ENCODE measurements around the gene SP1. TPM values are rescaled to one million over a fixed set of nuclear protein-coding genes. Genes with fewer than 3 reads are reported as not detected.
"Not testable (repeated sequence)": the region's sequence is repeated elsewhere in the genome, so short reads cannot be mapped to it uniquely, and the experiment has no call there.

Gene SP1
- polyA plus RNA-seq (2014; cell fraction: cytosol; rRNA removed): 28.3 and 37.7 TPM in 2 replicates
- polyA plus RNA-seq (2014; cell fraction: nucleus; rRNA removed): 20.2 and 29.3 TPM in 2 replicates

DNA sequence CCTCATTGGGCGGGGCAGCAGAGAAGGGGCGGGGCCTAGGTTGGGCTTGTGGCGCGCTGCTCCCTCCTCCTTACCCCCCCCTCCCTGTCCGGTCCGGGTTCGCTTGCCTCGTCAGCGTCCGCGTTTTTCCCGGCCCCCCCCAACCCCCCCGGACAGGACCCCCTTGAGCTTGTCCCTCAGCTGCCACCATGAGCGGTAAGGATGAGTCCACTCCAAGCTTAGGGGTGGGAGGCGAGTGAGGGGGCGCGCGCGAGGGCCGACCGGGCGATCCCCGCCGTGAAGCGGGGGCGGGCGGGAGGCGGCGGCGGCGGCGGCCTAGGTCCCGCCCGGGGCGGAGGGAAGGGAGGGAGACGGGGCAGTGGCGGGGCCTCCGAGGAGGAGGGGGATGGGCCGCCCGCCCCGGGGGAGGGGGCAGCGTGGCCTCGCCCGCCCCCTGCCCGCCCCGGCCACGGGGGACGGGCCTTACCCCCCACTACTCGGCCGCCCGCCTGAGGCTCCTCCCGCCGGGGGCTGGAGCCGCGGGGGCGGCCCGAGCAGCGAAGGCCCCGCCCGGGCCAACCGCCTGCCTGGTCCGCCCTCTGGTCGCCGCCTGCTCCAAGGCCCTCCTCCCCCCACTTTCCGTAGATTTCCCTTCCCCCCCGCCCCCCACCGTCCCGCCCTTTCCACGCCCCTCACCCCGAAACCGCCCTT lies at the start of gene SP1:
TSS of gene SP1 (plus strand) at position 73 of the 690 bp plus-strand sequence. CDS start at position 189, 116 bp downstream.
- DNase-seq (ENCODE audit: low spot score): peak; percentile 84

DNA sequence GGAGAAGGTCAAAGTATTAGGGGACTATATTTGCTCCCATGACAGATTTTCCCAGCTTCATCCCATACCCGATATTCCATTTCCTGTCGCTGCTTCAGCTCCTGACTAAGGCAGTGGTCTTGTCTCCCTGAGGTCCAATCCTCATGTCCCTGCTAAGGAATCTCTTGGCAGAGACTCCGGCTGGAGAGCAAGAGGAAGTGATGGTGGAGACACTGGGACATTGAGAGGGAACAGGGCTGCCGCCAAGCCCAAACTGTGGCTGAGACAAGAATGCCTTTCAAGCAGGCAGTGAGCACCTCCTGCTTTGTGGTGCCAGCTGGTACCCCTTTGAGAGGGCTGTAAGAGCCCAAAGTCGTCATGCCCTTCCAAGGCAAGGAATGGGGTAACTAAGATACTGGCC lies 49.3 kb upstream of the SP1 start:
- no peak for DNase-seq (ENCODE audit: low spot score)

DNA sequence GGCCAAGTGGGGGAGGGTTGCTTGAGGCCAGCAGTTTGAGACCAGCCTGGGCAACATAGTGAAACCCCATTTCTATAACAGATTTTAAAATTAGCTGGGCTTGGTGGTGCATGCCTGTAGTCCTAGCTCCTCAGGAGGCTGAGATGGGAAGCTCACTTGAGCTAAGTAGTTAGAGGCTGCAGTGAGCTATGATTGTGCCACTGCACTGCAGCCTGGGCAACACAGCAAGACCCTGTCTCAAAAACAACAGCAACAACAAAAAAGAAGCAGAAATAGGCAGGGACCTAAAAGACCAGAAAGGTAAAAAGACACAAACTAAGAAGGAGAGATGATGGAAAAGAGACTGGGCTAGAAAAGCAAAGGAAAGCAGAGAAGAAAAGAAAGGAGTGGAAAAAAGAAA lies 47.6 kb upstream of the SP1 start:
- DNase-seq (ENCODE audit: low spot score): not testable (repeated sequence)

DNA sequence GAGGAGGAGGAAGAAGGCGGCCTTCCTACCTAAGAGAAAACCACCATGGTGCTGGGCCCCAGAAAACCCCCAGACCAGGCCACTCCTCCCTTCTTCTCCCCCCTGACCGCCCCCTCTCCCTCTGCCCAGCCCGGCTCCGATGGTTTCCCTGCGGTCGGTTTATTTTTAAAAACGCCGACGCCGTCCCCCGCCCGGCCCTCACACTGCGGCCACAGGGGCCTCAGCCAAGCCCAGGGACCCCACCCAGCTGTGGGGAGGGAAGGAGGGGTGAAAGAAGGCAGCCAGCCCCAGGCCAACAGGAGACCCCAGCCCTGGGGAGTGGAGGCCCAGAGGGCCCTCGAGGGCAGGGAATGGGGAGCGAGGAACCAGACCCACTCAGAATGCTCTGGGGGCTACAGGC lies 47.2 kb upstream of the SP1 start:
- no peak for DNase-seq (ENCODE audit: low spot score)

DNA sequence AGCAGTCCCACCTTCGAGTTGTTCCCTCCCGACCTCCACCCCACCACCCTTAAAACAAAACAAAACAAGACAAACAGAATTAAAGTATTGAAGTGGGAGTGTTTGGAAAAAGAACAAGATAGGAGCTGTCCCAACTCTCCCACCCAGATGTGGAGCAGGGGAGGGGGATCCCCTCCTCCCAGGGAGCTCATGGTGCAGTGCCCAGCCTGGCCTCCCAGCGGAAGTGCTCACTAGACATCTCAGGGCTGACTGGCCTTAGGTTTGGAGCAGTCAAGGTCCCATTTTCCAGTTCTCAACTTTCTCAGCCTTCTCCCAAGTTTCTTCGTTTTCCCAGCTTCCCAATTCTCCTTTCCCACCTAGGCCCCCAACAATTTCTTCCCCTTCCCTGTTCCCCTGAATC lies 46.7 kb upstream of the SP1 start:
- DNase-seq (ENCODE audit: low spot score): no peak

DNA sequence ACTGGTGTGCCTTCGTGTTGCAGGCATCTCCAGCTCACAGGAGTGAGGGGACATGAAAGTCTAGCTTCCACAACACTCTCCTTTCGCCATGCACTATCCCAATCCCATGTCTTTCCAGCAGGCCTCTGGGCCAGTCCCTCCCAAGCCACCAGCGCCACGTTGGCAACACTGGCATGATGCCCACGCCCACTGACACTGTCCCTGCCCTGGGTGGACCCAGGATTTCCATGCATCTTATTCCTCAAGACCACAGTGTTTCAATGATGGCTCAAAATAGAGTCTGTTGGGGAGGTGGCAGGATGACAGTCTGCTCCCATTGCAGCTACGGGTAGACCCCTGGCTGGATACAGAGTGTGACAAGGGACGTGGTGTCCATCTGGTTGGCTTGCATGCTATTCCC lies 46.1 kb upstream of the SP1 start:
- DNase-seq (ENCODE audit: low spot score): no peak

DNA sequence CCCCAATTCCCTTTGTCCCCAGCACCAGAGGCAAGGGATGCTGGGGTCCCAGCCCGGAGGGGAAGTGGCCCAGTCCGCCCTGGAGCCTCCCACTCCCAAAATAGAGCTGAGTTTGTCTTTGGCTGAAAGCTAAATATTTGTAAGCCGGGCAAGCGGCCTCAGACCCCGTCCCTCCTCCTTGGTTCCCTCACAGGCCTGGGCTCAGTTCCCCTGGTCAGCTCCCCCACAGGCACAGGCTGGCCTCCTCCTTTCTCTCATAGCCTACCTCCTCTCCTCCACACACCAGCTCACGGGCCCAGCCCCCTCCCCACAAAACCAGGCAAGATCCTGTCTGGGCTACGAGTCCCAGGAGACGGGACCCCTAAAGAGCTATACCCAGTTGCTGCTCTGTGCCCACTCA lies 45.2 kb upstream of the SP1 start:
- DNase-seq (ENCODE audit: low spot score): no peak

DNA sequence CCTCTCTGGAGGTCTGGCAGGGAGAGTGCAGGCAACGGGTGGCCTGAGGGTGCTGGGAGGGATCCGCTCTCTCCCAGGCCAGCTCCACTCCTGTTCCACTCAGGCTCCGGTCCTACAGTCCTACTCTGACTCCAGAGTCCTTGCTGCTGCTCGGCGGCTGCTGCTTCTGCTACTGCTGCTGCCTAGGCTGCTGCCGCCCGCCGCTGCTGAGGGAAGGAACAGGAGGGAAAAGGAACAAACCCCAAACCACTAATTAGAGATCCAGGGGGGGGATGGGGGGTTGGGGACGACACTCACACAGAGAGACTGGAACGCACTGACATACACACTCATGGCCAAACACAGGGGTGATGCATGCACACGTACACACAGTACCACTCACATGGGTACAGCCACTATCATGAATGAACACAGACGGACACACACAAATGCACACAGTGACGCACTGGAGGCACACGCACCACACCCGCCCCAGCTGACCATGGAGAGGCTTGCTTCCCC lies 43.7 kb upstream of the SP1 start, which contains the start of gene SP7:
TSS of gene SP7 (minus strand) at position 174 of the 501 bp plus-strand sequence. CDS start 708 bp downstream, outside the sequence.
- DNase-seq (ENCODE audit: low spot score): peak; percentile 56

DNA sequence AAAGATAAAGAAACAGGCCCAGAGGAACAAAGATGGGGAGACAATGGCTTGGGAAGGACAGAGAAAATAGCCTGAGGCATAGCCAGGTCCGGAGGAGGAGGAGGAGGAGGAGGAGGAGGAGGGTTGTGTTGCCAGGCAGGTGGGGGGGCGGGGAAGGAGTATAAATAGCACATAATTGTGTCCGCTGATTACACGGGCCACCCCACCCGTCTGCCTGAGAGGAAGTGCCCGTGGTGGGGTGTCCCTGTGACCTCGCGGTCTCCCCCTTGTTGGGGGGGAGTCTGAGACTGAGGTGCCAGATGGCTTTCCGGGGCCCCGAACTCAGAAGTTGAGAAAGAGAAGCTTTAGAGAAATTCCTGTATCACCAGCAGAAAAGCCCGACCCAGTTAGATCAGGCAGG lies 42.0 kb upstream of the SP1 start:
- no peak for DNase-seq (ENCODE audit: low spot score)

DNA sequence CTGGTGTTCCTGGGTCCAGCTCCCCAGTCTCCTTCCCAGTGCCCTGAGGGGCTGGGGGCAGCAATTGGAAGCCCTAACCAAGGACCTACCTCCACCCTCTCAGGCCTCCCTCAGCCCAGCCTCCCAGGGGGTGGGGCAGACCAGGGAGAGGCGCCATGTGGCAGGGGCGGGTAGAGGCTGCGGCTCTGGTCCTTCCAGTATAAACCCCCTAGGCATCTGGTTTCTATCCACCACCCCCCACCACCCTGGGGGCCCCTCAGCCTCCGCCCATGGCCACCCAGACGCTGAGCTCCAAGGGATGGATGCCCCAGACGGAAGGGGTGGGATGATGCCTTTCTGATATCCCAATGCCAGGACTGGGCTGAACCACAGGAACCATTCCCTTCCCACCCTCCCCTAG lies 41.1 kb upstream of the SP1 start:
- DNase-seq (ENCODE audit: low spot score): peak; percentile 88

DNA sequence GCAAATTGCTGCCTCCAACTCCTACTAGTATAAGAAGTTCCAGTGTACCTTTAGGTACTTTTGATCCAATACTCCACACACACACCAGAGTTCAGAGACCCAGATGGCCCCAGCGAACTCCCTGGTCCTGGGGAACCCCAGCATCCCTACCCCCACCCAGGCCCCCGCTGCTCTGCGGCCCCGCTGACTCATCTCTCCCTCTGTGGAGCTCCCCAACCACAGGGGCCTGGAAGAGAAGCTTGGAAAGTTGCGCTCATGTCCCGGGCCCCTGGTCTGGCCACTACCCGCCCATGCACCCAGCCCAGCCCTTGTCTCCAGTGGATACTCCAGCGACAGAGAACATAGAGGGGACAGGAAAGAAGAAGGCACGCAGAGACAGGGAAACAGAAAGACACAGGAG lies 39.6 kb upstream of the SP1 start:
- DNase-seq (ENCODE audit: low spot score): no peak

DNA sequence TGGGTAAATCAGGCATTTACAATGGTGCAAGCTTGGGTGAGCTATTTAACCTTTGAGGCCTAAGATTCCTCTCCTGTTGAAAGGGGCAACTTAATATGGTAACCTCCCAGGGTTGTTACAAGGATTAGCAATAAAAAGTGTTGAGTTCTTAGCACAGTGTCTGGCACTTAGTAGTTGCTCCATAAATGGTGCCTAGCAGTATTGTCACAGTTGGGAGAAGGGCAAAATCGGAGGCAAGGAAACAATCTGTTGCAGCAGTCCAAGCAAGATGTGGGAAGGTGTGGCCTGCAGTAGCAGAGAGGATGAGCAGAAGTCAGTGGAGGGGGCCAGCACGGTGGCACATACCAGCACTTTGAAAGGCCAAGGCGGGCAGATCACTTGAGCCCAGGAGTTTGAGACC lies 36.5 kb upstream of the SP1 start:
- DNase-seq (ENCODE audit: low spot score): no peak

DNA sequence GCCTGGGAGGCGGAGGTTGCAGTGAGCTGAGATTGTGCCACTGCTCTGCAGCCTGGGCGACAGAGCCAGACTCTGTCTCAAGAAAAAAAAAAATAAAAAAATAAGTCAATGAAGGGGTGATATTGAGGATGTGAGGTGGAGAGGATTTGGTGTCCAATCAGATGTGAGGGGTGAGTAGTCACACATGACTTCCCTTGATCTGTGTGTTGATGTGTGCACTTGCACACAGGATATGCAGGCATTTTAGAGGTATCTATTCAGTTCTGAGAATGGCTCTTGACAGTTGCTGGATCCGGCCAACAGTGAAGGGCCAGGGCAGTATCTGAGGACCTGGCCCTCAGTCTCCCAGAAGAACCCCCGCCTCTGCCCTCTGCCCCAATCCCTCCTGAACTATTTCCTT lies 36.0 kb upstream of the SP1 start:
- DNase-seq (ENCODE audit: low spot score): no peak

DNA sequence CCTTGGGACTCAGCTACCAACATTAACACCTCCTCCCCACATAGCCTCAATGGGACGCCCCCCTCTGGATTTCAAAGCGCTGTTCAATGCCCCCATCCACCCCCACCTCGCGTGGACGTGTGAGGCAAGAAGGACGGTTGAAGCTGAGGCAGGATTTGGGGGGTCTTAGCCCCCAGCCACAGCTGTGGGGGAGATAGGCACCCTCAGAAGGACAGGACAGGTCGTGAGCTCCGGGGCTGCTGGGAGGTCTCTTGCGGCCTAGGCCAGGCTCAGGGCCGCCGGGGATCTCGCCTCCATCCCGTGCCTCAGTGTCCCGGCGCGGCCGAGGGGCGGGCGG lies 35.5 kb upstream of the SP1 start:
- no peak for DNase-seq (ENCODE audit: low spot score)

DNA sequence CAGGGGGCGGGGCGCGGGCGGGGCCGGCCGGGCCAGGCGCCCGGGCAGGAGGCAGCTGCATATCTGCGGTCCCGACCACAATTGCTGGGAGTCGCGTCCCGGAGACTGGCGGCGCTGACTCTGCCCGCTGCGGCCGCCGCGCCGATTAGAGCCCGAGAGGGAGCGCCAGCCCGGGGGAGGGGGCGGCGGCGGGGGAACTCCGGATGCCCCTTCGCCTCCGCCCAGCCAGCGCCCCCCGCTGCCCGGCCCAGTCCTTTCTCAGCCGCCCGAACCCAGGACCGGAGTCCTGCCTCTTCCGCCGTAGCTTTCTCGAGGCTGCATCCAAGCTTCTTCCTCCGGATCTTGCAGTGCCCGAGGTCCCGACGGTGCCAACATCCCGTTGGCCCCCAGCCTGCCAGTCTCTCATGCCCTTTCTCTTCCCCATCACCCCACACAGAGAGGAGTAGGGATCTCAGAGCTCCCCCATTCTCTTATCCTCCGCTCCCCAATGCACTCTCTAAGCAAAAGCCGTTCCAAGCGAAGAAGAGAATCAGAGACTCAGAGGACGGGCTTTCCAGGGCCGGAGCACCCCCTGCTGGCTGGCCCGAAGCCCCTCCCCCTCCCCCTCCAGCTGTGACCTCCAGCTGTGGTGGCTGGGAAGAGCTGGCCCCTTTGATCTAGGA lies 35.0 kb upstream of the SP1 start:
- peak; percentile 74 for DNase-seq (ENCODE audit: low spot score)

DNA sequence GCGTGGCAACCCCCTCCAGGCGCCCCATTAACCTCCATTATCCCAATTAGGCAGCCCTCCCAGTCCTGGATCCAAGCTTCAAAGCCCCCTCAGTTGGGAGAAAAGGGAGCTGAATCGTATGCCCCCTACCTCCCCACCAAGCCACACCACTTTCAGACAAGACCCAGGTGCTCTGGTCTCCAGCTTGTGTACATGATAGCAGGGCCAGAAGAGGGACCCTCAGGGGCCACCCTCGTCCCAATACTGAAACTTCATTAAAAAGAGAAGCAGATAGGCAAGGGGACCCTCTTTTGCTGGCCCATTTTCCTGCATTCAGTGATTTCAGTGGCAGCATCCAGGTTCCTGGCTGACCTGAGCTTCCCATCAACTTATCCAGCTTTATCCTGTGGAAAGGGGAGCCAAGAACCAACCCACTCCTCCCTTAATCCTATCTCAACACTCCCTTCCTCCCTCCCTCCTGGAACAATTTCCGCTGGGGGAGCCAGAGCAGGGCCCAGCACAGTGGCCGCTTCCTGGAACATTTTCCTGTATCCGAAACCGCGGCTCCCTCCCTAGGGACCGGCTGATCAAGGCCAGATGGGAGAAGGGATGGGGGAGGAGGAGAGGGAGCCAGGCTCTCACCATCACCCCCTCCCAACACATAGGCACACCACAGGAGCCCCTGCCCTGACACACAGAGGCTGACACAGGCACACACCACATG lies 34.3 kb upstream of the SP1 start:
- DNase-seq (ENCODE audit: low spot score): peak; percentile 73

DNA sequence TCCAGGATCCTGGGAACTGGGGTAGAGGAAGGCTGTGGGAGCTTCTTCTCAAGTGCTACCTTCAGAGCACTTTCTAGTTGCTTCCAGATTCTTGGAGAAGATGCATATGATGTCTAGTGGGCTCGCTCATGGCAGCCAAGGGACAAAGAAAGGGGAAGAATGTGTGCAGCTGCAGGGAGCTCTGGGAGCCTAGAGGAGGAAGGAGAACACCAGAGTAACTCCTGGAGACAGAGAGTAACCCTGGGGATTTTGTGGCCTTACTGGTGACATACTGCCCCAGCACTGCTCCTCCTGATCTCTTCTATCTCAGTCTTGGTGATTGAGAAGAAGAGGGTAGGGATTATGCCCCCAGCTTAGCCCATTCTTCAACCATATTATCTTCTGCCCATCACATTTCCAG lies 33.5 kb upstream of the SP1 start:
- DNase-seq (ENCODE audit: low spot score): no peak

DNA sequence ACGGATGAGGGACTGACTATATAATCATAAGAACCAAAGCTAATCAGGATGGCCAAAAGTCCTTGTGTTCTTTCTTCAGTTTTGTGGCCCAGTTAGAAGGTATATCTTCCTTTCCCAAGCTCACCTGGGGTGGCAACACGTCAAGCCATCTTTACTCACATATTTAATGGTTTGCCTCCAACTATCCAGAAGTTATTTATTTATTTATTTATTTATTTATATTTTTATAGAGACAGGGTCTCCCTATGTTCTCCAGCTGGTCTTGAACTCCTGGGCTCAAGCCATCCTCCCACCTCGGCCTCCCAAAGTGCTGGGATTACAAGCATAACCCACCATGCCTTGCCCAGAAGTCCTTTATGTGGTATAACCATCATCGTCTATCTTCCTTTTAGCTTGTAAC lies 32.1 kb upstream of the SP1 start:
- DNase-seq (ENCODE audit: low spot score): no peak

DNA sequence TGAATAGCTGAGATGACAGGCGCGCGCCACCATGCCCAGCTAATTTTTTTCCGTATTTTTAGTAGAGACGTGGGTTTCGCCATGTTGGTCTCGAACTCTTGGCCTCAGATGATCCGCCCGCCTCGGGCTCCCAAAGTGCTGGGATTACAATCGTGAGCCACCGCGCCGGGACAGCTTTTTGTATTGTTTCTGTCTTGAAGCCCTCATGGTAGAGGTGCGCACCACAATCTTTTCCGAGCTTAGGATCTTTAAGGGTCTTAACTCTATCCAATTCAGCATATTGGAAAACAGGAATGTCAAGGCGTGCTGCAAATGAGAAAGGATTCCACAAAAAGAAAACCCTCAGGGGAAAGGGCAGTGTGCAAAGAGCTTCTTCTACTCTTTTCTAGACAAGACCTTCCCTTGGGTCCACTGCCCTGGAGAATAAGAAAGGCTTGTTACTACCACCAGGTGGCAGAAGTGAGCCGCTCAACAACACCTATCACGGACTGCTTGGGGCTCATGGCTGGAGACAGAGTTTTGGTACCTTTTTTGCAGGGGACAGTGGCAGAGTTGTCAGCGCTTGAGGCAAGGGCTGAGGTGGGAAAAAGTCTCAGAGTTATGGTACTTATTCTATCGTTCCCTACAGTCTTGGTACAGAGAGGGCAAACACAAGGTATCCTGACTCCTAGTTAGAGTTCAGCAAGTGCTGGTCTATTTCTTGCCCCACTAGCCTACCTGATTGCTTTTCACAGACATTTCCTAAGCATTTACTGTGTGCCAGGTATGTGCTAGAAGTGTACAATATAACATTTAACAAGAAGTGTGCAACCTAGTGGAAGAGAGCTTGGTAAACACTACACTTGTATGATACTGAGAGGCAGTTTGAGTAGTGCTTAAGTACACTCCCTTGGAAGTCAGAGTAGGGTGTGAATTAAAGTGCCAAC lies 27.4 kb upstream of the SP1 start:
- DNase-seq (ENCODE audit: low spot score): peak; percentile 89

DNA sequence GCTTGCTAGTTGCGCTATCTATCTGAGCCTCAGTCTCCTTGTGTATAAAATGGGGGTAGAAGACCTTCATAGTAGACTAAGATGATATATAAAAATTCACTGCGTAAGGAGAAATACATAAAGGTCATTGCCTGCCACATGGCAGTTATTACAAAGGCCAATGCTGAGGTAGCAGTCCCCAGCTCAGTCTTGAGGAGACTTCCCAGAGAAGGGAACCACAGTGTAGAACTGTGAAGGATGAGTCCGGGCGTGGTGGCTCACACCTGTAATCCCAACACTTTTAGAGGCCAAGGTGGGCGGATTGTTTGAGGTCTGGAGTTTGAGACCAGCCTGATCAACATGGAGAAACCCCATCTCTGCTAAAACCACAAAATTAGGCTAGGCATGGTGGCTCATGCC lies 26.7 kb upstream of the SP1 start:
- no peak for DNase-seq (ENCODE audit: low spot score)

DNA sequence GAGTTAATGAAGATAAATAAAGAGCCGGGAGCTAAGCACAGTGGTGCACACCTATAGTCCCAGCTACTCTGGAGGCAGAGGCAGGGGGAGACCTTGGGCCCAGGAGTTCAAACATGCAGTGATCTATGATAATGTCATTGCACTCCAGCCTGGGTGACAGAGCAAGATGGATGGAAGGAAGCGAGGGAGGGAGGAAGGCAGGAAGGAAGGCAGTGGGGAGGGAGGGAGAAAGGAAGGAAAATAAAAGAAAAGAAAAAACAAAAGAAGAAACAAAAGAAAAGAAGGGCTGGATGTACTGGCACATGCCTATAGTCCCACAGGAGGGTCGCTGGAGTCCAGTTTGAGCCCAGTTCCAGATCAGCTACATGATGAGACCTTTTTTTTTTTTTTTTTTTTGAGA lies 24.9 kb upstream of the SP1 start:
- DNase-seq (ENCODE audit: low spot score): no peak
